Measurements from ENCODE around the gene NOS3. TPM values are rescaled to one million over a fixed set of nuclear protein-coding genes. Genes with fewer than 3 reads are reported as not detected.

The NOS3 gene
- total and polyA plus RNA-seq, 9 of the 15 experiments (the other 6 are each of a cell fraction or from before 2014, with no cell fraction given), result 1.1 to 121 (median 23.6) TPM

- TF ChIP-seq ZNF318 (IDR thresholded peaks at IDR 0.05; ENCODE audit: borderline replicate concordance in 1 of 2, low read depth in 1 of 2) (no peak), NFIC (IDR thresholded peaks at IDR 0.05) (peak; percentile 24; the same call in 1 of the 2 replicates), KLF13 (tag; IDR thresholded peaks at IDR 0.05; ENCODE audit: borderline replicate concordance, low read depth) (no peak), NCOA2 (IDR thresholded peaks at IDR 0.05; ENCODE audit: partially characterized antibody in 2 of 2) (no peak), ZNF217 (CRISPR knock-in tag; IDR thresholded peaks at IDR 0.05) (no peak), SRSF1 (IDR thresholded peaks at IDR 0.05; ENCODE audit: low read depth, low read length) (no peak), GABPA (tag; conservative IDR thresholded peaks at IDR 0.05; ENCODE audit: low read depth) (no peak), THRB (CRISPR knock-in tag; conservative IDR thresholded peaks at IDR 0.05) (no peak), POLR2AphosphoS5 (IDR thresholded peaks at IDR 0.05; ENCODE audit: control insufficient read depth, insufficient read depth, low read depth, low read length) (no peak), PYGO2 (tag; IDR thresholded peaks at IDR 0.05) (no peak), BCOR (IDR thresholded peaks at IDR 0.05) (no peak), RB1 (IDR thresholded peaks at IDR 0.05; ENCODE audit: low read depth) (peak; percentile 86), EZH2 (IDR thresholded peaks at IDR 0.05; ENCODE audit: borderline replicate concordance, low read depth, low read length) (no peak), SMARCA4 (IDR thresholded peaks at IDR 0.05) (no peak), GABPB1 (CRISPR knock-in tag; IDR thresholded peaks at IDR 0.05) (no peak), NR4A1 (CRISPR knock-in tag; IDR thresholded peaks at IDR 0.05) (no peak), NR4A1 (tag; IDR thresholded peaks at IDR 0.05) (no peak), ZNF184 (CRISPR knock-in tag; IDR thresholded peaks at IDR 0.05) (no peak), YY1 (IDR thresholded peaks at IDR 0.05; ENCODE audit: borderline replicate concordance in 1 of 3, control insufficient read depth in 1 of 3, extremely low read depth in 1 of 3, insufficient read depth in 3 of 3, insufficient read length in 1 of 3, insufficient replicate concordance in 2 of 3, low read depth in 1 of 3, low read length in 2 of 3) (peak in 2 of 3 experiments; percentile 17 to 23)
Observed at GRCh38 chr7:151009327-151010036, 18.7 kb downstream of the NOS3 start (continued).

All from K562 (cell line).